A549 (cell line): ENCODE results near the gene PTGDS.

ENCODE experiments used
- CTCF ChIP-seq: fragments of >200 bp; sonication (Bioruptor Twin); formaldehyde crosslinking; IDR thresholded peaks from 3 replicates; pipeline ENCODE4 v1.5.1; 2016
- NPAS2 ChIP-seq: fragments of 250-450 bp; sonication (Bioruptor Pico); IDR thresholded peaks from 2 replicates; pipeline ENCODE4 v1.8.0; 2022; ENCODE audit warnings: mild to moderate bottlenecking, moderate library complexity, borderline replicate concordance
- POLR2A ChIP-seq: IDR thresholded peaks from 2 replicates; pipeline ENCODE4 v1.6.1; 2012; ENCODE audit warnings: mild to moderate bottlenecking, low read length
- ZNF302 ChIP-seq: fragments of 250-450 bp; sonication (Bioruptor Pico); IDR thresholded peaks from 2 replicates; pipeline ENCODE4 v1.9.0; 2021; ENCODE audit warnings: inconsistent platforms, mild to moderate bottlenecking, moderate library complexity

GRCh38 chr9:137021979-137022661 is 44.8 kb downstream of the PTGDS start:
- TF ChIP-seq CTCF (no peak), ZNF302 (CRISPR knock-in tag) (no peak), NPAS2 (CRISPR knock-in tag) (no peak), POLR2A (no peak; the same call in 1 of the 2 replicates)
